Measurements from ENCODE around the gene EPHA7. TPM values are rescaled to one million over a fixed set of nuclear protein-coding genes. Genes with fewer than 3 reads are reported as not detected.

Gene EPHA7
- total RNA-seq, 1 experiment from 2014 or later, result 9.6 TPM

- H3K4me1 Mint-ChIP-seq, result peaks cover 16% of the 10 kb centered on the region
- peaks cover 19% of the 10 kb centered on the region for H3K36me3 Mint-ChIP-seq
- TF ChIP-seq NR2C2 (CRISPR knock-in tag; IDR thresholded peaks at IDR 0.05) (no peak), RELA (CRISPR knock-in tag; IDR thresholded peaks at IDR 0.05; ENCODE audit: borderline replicate concordance) (no peak), USF2 (CRISPR knock-in tag; IDR thresholded peaks at IDR 0.05) (no peak), AFF4 (CRISPR knock-in tag; IDR thresholded peaks at IDR 0.05; ENCODE audit: borderline replicate concordance) (no peak), ERG (CRISPR knock-in tag; IDR thresholded peaks at IDR 0.05) (no peak), ATF1 (CRISPR knock-in tag; IDR thresholded peaks at IDR 0.05) (no peak), IRF2 (CRISPR knock-in tag; IDR thresholded peaks at IDR 0.05; ENCODE audit: borderline replicate concordance, low read depth) (no peak), TEAD4 (CRISPR knock-in tag; IDR thresholded peaks at IDR 0.05) (no peak), GRHL2 (CRISPR knock-in tag; IDR thresholded peaks at IDR 0.05; ENCODE audit: insufficient replicate concordance, severe bottlenecking) (no peak), ZNF423 (CRISPR knock-in tag; IDR thresholded peaks at IDR 0.05) (no peak)
- no peak overlapping the region for H3K4me3 Mint-ChIP-seq
- H3K9me3 Mint-ChIP-seq, result peaks cover 9% of the 10 kb centered on the region
- H3K27ac Mint-ChIP-seq, result no peak overlapping the region
- DNase-seq (ENCODE audit: low spot score) (no peak), ATAC-seq (no peak)
- ChIA-PET POLR2A (no interaction called here), CTCF (no interaction called here)
- no peaks in the 10 kb centered on the region for H3K27me3 Mint-ChIP-seq (ENCODE audit: low read depth)
Measured at GRCh38 chr6:93352604-93353003, 66.8 kb downstream of the EPHA7 start.

- peaks cover 9% of the 10 kb centered on the region for H3K36me3 Mint-ChIP-seq
- POLR2A ChIA-PET, result no interaction called here
- no peak for TF ChIP-seq KAT7 (CRISPR knock-in tag; IDR thresholded peaks at IDR 0.05; ENCODE audit: borderline replicate concordance)
- CTCF ChIA-PET, result no interaction called here
- H3K4me1 Mint-ChIP-seq, result peaks cover 16% of the 10 kb centered on the region
- no peak overlapping the region for H3K4me3 Mint-ChIP-seq
- ATAC-seq (0 out of 2 replicates have a peak, but pooled peaks have one; percentile 24), DNase-seq (ENCODE audit: low spot score) (no peak)
- H3K9me3 Mint-ChIP-seq, result peaks cover 9% of the 10 kb centered on the region
- H3K27ac Mint-ChIP-seq, result no peak overlapping the region
- no peaks in the 10 kb centered on the region for H3K27me3 Mint-ChIP-seq (ENCODE audit: low read depth)
Measured at GRCh38 chr6:93351222-93351621, 68.1 kb downstream of the EPHA7 start.

- Mint-ChIP-seq H3K4me3 (no peak overlapping the region), H3K27me3 (ENCODE audit: low read depth) (no peaks in the 10 kb centered on the region), H3K4me1 (peaks cover 16% of the 10 kb centered on the region), H3K9me3 (peaks cover 9% of the 10 kb centered on the region), H3K27ac (peak overlapping the region; percentile 28; the same call in 1 of the 2 replicates), H3K36me3 (peaks cover 5% of the 10 kb centered on the region; the same call in 1 of the 2 replicates)
- no peak for DNase-seq (ENCODE audit: low spot score)
- ChIA-PET CTCF (no interaction called here), POLR2A (no interaction called here)
- no peak for ATAC-seq
- TF ChIP-seq SMAD3 (CRISPR knock-in tag; IDR thresholded peaks at IDR 0.05; ENCODE audit: borderline replicate concordance), result no peak
- no peak for TF ChIP-seq FOXK1 (CRISPR knock-in tag; IDR thresholded peaks at IDR 0.05)
- TF ChIP-seq ZNF671 (CRISPR knock-in tag; IDR thresholded peaks at IDR 0.05), result no peak
- no peak for TF ChIP-seq TEAD1 (CRISPR knock-in tag; IDR thresholded peaks at IDR 0.05)
- TF ChIP-seq ATF2 (CRISPR knock-in tag; IDR thresholded peaks at IDR 0.05; ENCODE audit: borderline replicate concordance, low read depth), result no peak
- TF ChIP-seq AR (CRISPR knock-in tag; IDR thresholded peaks at IDR 0.05), result no peak
- TF ChIP-seq RORB (CRISPR knock-in tag; IDR thresholded peaks at IDR 0.05), result no peak
- no peak for TF ChIP-seq NFATC4 (CRISPR knock-in tag; IDR thresholded peaks at IDR 0.05)
- TF ChIP-seq NR1H2 (CRISPR knock-in tag; IDR thresholded peaks at IDR 0.05), result no peak
- no peak for TF ChIP-seq E2F1 (CRISPR knock-in tag; IDR thresholded peaks at IDR 0.05)
- TF ChIP-seq JUN (CRISPR knock-in tag; IDR thresholded peaks at IDR 0.05), result no peak
- TF ChIP-seq JAZF1 (CRISPR knock-in tag; IDR thresholded peaks at IDR 0.05), result no peak
- no peak for TF ChIP-seq ZNF232 (CRISPR knock-in tag; IDR thresholded peaks at IDR 0.05)
Measured at GRCh38 chr6:93350774-93351173, 68.6 kb downstream of the EPHA7 start.
